ENCODE data around the gene PTPRN. TPM values are rescaled to one million over a fixed set of nuclear protein-coding genes. Genes with fewer than 3 reads are reported as not detected.

Gene PTPRN
- total and polyA plus RNA-seq, 4 donors: 0.11 to 2.6 (median 0.22) TPM

- peaks cover 0 to 2% (median 0%) of the 10 kb centered on the region in 4 donors for H3K9me3 ChIP-seq (ENCODE audit: control insufficient read depth in 4 of 4, insufficient read depth in 3 of 4, low read length in 3 of 4)
- peaks cover under 1 to 4% (median 3%) of the 10 kb centered on the region in 5 donors for H3K4me1 ChIP-seq (ENCODE audit: control insufficient read depth in 5 of 5, insufficient read depth in 5 of 5, low read length in 5 of 5)
- DNase-seq (no peak), ATAC-seq (ENCODE audit: insufficient read depth, low FRiP score) (no peak)
- no peaks in the 10 kb centered on the region for H3K27me3 ChIP-seq (ENCODE audit: control insufficient read depth in 3 of 3, insufficient read depth in 3 of 3, low read length in 2 of 3)
- no peak overlapping the region for H3K9ac ChIP-seq (ENCODE audit: insufficient read depth in 1 of 2, low read length in 2 of 2)
- peak overlapping the region in 1 of 2 donors; percentile 79 for H3K27ac ChIP-seq (ENCODE audit: low read depth in 1 of 2, low read length in 1 of 2)
- WGBS, 2 donors: 77 to 80% methylated on average over 2 of the region's 2 CpGs
- TF ChIP-seq CTCF (IDR thresholded peaks at IDR 0.05; ENCODE audit: control extremely low read depth, extremely low read depth): no peak
- H3K36me3 ChIP-seq (ENCODE audit: control insufficient read depth in 4 of 4, insufficient read depth in 4 of 4, low read length in 4 of 4): no peaks in the 10 kb centered on the region
- H3K4me3 ChIP-seq: no peak overlapping the region
Measured at GRCh38 chr2:219272995-219273394, 36.2 kb downstream of the PTPRN start.

GRCh38 chr2:219272356-219272755, 36.8 kb downstream of the PTPRN start:
- no peak for TF ChIP-seq CTCF (IDR thresholded peaks at IDR 0.05; ENCODE audit: control extremely low read depth, extremely low read depth)
- no peak overlapping the region for H3K9ac ChIP-seq (ENCODE audit: insufficient read depth in 1 of 2, low read length in 2 of 2)
- H3K36me3 ChIP-seq (ENCODE audit: control insufficient read depth in 4 of 4, insufficient read depth in 4 of 4, low read length in 4 of 4): no peaks in the 10 kb centered on the region
- H3K9me3 ChIP-seq (ENCODE audit: control insufficient read depth in 4 of 4, insufficient read depth in 3 of 4, low read length in 3 of 4): peaks cover 0 to 2% (median 0%) of the 10 kb centered on the region in 4 donors
- 87 to 91% methylated on average over 4 of the region's 4 CpGs for WGBS, 2 donors
- DNase-seq (no peak), ATAC-seq (ENCODE audit: insufficient read depth, low FRiP score) (no peak)
- H3K27ac ChIP-seq (ENCODE audit: low read depth in 1 of 2, low read length in 1 of 2): no peak overlapping the region
- H3K4me3 ChIP-seq: no peak overlapping the region
- no peaks in the 10 kb centered on the region for H3K27me3 ChIP-seq (ENCODE audit: control insufficient read depth in 3 of 3, insufficient read depth in 3 of 3, low read length in 2 of 3)
- H3K4me1 ChIP-seq (ENCODE audit: control insufficient read depth in 5 of 5, insufficient read depth in 5 of 5, low read length in 5 of 5): peaks cover 0 to 4% (median 0%) of the 10 kb centered on the region in 5 donors

GRCh38 chr2:219271021-219271420, 38.2 kb downstream of the PTPRN start:
- TF ChIP-seq CTCF (IDR thresholded peaks at IDR 0.05; ENCODE audit: control extremely low read depth, extremely low read depth): no peak
- DNase-seq (no peak), ATAC-seq (ENCODE audit: insufficient read depth, low FRiP score) (no peak)
- Histone ChIP-seq H3K36me3 (ENCODE audit: control insufficient read depth in 4 of 4, insufficient read depth in 4 of 4, low read length in 4 of 4) (no peaks in the 10 kb centered on the region), H3K9ac (ENCODE audit: insufficient read depth in 1 of 2, low read length in 2 of 2) (no peak overlapping the region), H3K9me3 (ENCODE audit: control insufficient read depth in 4 of 4, insufficient read depth in 3 of 4, low read length in 3 of 4) (peaks cover 0 to 2% (median 0%) of the 10 kb centered on the region in 4 donors), H3K4me3 (no peak overlapping the region), H3K27ac (ENCODE audit: low read depth in 1 of 2, low read length in 1 of 2) (no peak overlapping the region), H3K4me1 (ENCODE audit: control insufficient read depth in 5 of 5, insufficient read depth in 5 of 5, low read length in 5 of 5) (peaks cover 0 to 4% (median 0%) of the 10 kb centered on the region in 5 donors), H3K27me3 (ENCODE audit: control insufficient read depth in 3 of 3, insufficient read depth in 3 of 3, low read length in 2 of 3) (no peaks in the 10 kb centered on the region)
- 86 to 87% methylated on average over 2 of the region's 2 CpGs for WGBS, 2 donors

GRCh38 chr2:219270055-219270372, 39.2 kb downstream of the PTPRN start:
- 92 to 97% methylated on average over 5 of the region's 5 CpGs for WGBS, 2 donors
- Histone ChIP-seq H3K9ac (ENCODE audit: insufficient read depth in 1 of 2, low read length in 2 of 2) (no peak overlapping the region), H3K4me1 (ENCODE audit: control insufficient read depth in 5 of 5, insufficient read depth in 5 of 5, low read length in 5 of 5) (peaks cover 0 to 3% (median 0%) of the 10 kb centered on the region in 5 donors), H3K27ac (ENCODE audit: low read depth in 1 of 2, low read length in 1 of 2) (no peak overlapping the region), H3K4me3 (no peak overlapping the region), H3K9me3 (ENCODE audit: control insufficient read depth in 4 of 4, insufficient read depth in 3 of 4, low read length in 3 of 4) (peaks cover 0 to 2% (median 0%) of the 10 kb centered on the region in 4 donors), H3K36me3 (ENCODE audit: control insufficient read depth in 4 of 4, insufficient read depth in 4 of 4, low read length in 4 of 4) (no peaks in the 10 kb centered on the region), H3K27me3 (ENCODE audit: control insufficient read depth in 3 of 3, insufficient read depth in 3 of 3, low read length in 2 of 3) (no peaks in the 10 kb centered on the region)
- DNase-seq: no peak
- no peak for ATAC-seq (ENCODE audit: insufficient read depth, low FRiP score)
- TF ChIP-seq CTCF (IDR thresholded peaks at IDR 0.05; ENCODE audit: control extremely low read depth, extremely low read depth): no peak
